ENCODE measurements around the gene TMEM179B. TPM values are rescaled to one million over a fixed set of nuclear protein-coding genes. Genes with fewer than 3 reads are reported as not detected.

TMEM179B gene
- total and polyA plus RNA-seq, 2 of the 13 experiments (the other 11 are each of a cell fraction or from before 2014, with no cell fraction given), result 24.8 to 25.7 TPM

DNA sequence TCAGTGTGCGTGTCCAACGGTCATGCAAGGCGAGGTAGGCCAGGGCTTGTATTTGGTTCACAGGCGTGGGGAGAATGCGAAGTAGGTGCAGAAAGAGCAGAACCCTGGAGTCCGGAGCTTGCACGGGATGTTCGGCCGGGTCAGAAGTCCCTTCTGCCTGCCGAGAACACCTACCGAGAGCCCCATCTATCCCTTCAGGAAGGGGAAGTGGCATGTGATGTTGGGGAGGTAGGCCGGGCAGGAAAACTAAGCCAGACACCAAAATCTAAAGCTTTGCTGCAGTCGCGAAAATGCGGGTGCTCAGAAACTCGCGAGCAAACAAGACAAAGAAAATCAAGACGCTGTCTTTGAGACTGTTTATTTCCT, 16.4 kb upstream of the TMEM179B start (continued):
- TF ChIP-seq, protein P1, sequence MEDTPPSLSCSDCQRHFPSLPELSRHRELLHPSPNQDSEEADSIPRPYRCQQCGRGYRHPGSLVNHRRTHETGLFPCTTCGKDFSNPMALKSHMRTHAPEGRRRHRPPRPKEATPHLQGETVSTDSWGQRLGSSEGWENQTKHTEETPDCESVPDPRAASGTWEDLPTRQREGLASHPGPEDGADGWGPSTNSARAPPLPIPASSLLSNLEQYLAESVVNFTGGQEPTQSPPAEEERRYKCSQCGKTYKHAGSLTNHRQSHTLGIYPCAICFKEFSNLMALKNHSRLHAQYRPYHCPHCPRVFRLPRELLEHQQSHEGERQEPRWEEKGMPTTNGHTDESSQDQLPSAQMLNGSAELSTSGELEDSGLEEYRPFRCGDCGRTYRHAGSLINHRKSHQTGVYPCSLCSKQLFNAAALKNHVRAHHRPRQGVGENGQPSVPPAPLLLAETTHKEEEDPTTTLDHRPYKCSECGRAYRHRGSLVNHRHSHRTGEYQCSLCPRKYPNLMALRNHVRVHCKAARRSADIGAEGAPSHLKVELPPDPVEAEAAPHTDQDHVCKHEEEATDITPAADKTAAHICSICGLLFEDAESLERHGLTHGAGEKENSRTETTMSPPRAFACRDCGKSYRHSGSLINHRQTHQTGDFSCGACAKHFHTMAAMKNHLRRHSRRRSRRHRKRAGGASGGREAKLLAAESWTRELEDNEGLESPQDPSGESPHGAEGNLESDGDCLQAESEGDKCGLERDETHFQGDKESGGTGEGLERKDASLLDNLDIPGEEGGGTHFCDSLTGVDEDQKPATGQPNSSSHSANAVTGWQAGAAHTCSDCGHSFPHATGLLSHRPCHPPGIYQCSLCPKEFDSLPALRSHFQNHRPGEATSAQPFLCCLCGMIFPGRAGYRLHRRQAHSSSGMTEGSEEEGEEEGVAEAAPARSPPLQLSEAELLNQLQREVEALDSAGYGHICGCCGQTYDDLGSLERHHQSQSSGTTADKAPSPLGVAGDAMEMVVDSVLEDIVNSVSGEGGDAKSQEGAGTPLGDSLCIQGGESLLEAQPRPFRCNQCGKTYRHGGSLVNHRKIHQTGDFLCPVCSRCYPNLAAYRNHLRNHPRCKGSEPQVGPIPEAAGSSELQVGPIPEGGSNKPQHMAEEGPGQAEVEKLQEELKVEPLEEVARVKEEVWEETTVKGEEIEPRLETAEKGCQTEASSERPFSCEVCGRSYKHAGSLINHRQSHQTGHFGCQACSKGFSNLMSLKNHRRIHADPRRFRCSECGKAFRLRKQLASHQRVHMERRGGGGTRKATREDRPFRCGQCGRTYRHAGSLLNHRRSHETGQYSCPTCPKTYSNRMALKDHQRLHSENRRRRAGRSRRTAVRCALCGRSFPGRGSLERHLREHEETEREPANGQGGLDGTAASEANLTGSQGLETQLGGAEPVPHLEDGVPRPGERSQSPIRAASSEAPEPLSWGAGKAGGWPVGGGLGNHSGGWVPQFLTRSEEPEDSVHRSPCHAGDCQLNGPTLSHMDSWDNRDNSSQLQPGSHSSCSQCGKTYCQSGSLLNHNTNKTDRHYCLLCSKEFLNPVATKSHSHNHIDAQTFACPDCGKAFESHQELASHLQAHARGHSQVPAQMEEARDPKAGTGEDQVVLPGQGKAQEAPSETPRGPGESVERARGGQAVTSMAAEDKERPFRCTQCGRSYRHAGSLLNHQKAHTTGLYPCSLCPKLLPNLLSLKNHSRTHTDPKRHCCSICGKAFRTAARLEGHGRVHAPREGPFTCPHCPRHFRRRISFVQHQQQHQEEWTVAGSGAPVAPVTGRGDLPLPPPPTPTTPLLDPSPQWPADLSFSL (CRISPR knock-in tag; IDR thresholded peaks at IDR 0.05), result 0 out of 2 replicates have a peak, but pooled peaks have one; percentile 20
- TF ChIP-seq ZNF33B (CRISPR knock-in tag; IDR thresholded peaks at IDR 0.05) (no peak), ZNF446 (CRISPR knock-in tag; IDR thresholded peaks at IDR 0.05) (peak; percentile 28; the same call in 1 of the 2 replicates), ZNF496 (CRISPR knock-in tag; IDR thresholded peaks at IDR 0.05; ENCODE audit: insufficient replicate concordance) (no peak)
- TF ChIP-seq, protein P2, sequence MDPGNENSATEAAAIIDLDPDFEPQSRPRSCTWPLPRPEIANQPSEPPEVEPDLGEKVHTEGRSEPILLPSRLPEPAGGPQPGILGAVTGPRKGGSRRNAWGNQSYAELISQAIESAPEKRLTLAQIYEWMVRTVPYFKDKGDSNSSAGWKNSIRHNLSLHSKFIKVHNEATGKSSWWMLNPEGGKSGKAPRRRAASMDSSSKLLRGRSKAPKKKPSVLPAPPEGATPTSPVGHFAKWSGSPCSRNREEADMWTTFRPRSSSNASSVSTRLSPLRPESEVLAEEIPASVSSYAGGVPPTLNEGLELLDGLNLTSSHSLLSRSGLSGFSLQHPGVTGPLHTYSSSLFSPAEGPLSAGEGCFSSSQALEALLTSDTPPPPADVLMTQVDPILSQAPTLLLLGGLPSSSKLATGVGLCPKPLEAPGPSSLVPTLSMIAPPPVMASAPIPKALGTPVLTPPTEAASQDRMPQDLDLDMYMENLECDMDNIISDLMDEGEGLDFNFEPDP (CRISPR knock-in tag; conservative IDR thresholded peaks at IDR 0.05), result no peak
